Epithelial cell of proximal tubule (primary cell): ENCODE measurements around the gene EVA1B. TPM values are rescaled to one million over a fixed set of nuclear protein-coding genes. Genes with fewer than 3 reads are reported as not detected.
A peak's percentile ranks its signal among the peaks of the same experiment; 100 is the strongest.

Experiments
- DNase-seq: peaks from one replicate; pipeline ENCODE4 v3.0.0-alpha.2; 2011; ENCODE audit warnings: low read depth
- H3K4me3 ChIP-seq: 2 replicates; pipeline ENCODE4 v1.5.1; 2011; ENCODE audit warnings: low read depth, mild to moderate bottlenecking, low read length
- total RNA-seq: library from RNA; depleted of rRNA; stranded (reverse); fragments of >200 nt; gene quantifications from 2 replicates; pipeline ENCODE4 v1.2.3, GENCODE V29; 2015
- TF ChIP-seq, protein P1 (sequence below): conservative IDR thresholded peaks from 2 replicates; pipeline ENCODE4 v1.5.1; 2012; ENCODE audit warnings: low read depth, mild to moderate bottlenecking, low read length

The EVA1B gene
- total RNA-seq, 1 donor from 2014 or later: 259 TPM

GRCh38 chr1:36346741-36347370 lies 23.4 kb upstream of the EVA1B start:
- DNase-seq: no peak
- TF ChIP-seq, protein P1, sequence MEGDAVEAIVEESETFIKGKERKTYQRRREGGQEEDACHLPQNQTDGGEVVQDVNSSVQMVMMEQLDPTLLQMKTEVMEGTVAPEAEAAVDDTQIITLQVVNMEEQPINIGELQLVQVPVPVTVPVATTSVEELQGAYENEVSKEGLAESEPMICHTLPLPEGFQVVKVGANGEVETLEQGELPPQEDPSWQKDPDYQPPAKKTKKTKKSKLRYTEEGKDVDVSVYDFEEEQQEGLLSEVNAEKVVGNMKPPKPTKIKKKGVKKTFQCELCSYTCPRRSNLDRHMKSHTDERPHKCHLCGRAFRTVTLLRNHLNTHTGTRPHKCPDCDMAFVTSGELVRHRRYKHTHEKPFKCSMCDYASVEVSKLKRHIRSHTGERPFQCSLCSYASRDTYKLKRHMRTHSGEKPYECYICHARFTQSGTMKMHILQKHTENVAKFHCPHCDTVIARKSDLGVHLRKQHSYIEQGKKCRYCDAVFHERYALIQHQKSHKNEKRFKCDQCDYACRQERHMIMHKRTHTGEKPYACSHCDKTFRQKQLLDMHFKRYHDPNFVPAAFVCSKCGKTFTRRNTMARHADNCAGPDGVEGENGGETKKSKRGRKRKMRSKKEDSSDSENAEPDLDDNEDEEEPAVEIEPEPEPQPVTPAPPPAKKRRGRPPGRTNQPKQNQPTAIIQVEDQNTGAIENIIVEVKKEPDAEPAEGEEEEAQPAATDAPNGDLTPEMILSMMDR: no peak
- H3K4me3 ChIP-seq: no peak overlapping the region

DNA sequence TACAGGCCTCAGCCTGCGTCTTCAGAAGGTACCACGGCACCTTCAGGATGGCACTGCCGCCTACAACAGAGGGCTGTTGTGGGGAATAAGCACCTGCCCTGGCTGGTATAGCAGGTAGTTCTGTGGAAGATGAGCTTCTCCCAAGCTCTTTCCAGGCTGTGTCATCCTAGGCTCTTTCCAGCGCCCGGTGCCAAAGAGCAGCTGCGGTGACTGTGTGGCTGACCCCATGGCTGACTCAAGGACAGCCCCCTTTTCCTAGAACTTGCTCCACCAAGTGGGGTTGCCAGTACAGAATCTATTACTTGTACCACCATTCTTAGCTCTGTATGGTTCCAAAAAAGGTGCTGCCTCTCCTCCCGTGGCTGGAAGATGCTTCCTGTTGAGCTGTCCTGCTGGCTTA lies 21.9 kb upstream of the EVA1B start:
- TF ChIP-seq, protein P1: no peak
- no peak for DNase-seq
- no peak overlapping the region for H3K4me3 ChIP-seq

DNA sequence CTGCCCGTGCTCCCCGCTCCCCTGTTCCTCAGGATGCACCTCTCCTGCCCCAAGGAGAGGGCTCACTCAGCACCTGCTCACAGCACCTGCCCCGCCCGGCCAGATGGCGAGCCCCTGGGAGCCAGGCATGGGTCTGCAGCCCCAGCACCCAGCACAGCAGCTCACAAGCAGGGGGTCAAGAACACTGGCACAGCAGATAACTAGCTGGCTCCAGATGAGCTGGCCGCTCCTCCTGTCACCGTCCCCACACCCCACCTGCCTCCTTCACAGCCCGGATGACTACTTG lies 20.9 kb upstream of the EVA1B start:
- no peak for DNase-seq
- no peak overlapping the region for H3K4me3 ChIP-seq
- TF ChIP-seq, protein P1: no peak

DNA sequence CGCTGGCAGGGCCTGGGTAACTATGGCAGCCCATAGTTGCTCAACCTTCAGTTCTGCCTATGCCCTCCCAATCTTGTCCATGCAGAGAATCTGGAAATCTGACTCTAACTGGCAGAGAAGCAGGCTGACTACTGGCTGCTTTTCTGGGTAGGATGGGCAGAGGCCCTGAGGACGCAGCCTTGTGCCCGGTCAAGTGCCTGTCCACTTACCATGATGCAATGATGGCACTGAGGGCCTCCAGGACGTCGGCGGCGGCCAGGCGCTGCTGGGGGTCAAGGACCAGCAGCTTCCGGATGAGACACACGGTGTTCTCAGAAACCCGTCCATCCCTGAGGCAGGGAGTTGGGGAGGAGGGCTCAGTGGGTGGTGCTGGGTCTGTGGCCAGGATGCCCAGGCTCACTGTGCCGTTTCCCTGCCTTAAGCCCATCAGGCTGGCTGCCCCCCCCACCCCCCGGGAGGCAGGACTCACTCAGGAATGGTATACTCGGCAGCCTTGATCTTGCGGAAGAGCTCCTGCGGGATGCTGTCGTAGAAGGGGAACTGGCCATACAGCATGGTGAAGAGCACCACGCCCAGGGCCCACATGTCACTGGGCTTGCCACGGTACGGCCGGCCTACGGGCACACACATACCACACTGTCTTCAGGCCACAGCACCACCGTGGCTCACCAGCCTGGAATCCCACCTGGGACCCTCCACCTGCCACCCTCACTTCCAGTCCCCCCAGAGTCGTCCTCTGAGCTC lies 20.4 kb upstream of the EVA1B start:
- TF ChIP-seq, protein P1: no peak

DNA sequence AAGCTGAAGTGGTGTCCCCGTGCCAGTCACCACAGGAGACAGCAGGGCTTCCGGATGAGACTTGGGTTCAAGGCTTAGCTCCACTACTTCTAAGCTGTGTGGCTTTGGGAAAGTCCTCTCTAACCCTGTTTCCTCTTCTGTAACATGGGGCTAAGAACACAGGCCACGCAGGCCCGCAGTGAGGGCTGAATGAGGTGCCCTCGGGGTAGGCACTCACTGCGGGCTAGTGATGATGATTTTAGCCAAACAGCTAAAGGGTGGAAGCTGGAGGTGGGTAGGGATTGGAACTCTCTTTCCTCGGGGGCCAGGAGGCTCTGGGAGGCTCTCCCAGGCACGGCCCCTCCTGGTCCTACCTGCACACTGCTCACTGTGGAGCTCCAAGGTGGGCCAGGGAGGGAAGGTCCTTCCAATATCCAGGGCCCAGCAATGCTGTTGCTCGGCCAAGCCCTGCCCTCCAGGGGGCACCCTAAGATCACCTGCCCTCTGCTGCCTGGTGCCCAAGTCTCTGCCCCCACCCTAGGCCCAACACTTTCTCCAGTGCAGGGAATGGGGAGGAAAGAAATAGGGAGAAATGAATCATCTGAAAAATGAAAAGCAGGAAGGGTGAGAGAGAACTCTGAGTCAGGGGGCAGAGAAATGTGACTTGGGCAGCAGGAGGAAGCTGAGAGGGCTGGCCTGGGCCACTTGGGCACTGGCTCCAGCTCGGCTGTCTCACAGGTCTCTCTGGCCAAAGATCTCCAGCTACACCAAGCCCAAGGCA lies 19.2 kb upstream of the EVA1B start:
- no peak overlapping the region for H3K4me3 ChIP-seq
- DNase-seq: no peak
- TF ChIP-seq, protein P1: peak; percentile 82

More for the DNA sequence above, 20.4 kb upstream of the EVA1B start:
- DNase-seq: no peak
- H3K4me3 ChIP-seq: no peak overlapping the region

DNA sequence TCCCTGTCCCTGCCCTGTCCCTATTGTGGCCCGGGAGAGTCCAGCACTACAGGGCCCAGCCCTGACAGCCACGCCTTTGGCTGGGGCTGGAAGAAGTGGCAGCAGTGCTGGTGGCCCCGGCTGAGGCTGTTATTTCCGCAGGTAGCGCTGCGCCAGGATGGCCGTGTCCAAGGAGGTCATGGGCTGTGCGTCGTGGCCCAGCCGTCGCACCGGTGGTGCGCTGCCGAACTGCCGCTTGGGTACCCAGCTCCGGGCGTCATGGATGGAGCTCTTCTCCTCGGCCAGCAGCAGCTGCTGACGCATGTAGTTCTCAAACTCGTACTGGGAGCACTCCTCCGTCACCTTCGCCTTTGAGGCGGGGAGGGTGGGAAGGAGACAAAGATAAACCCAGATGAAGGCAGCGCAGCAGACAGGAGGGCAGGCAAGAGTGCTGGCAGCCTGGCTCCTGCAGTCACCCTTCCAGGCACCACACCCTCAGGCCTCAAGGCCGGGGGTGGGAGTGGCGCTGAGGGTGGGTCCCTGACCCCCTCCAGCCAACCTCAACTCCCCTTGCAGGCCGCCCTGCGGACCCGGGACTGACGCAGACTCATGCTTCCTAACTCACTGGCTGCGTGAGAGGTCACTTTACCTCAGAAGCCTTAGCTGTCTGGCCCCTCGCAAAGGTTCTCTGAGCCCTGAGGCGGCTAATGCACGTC lies 18.3 kb upstream of the EVA1B start:
- H3K4me3 ChIP-seq: no peak overlapping the region
- no peak for DNase-seq
- TF ChIP-seq, protein P1: no peak
